GM21786 (cell line): ENCODE data around the gene CDC42EP4.
"Not testable (repeated sequence)": the region's sequence is repeated elsewhere in the genome, so short reads cannot be mapped to it uniquely, and the experiment has no call there.

Experiments
- ATAC-seq: cut with Tn5 transposase; IDR thresholded peaks from one replicate; pipeline ENCODE4 v1.9.1; 2021; ENCODE audit not compliant: unreplicated experiment

CDC42EP4 gene

DNA sequence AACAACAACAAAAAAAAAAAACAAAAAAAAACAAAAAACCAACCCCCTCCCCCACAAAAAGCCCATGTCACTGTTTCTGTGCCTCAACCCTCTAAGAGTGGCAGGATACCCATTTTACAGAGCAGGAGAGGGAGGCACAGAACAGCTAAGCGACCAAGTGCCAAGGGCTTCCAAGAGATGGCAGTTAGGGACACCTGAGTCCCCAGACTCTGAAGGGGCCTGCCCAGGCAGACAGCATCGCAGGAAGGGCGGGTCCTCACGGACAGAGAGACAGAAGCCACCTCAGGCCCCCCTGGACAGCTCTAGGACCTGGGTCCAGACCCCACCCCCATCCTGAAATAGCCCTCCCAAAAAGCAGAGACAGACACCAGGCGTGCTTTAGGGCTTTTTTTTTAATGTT, 28.6 kb downstream of the CDC42EP4 start:
- ATAC-seq: no peak

GRCh38 chr17:73282629-73283028, 29.2 kb downstream of the CDC42EP4 start:
- no peak for ATAC-seq

- peak; percentile 93 for ATAC-seq
Measured at GRCh38 chr17:73281928-73282327, 29.9 kb downstream of the CDC42EP4 start.

- no peak for ATAC-seq
Measured at GRCh38 chr17:73280191-73280590, 31.6 kb downstream of the CDC42EP4 start.

GRCh38 chr17:73279704-73280103, 32.1 kb downstream of the CDC42EP4 start:
- ATAC-seq: no peak

- no peak for ATAC-seq
Measured at GRCh38 chr17:73278465-73279453, 33.0 kb downstream of the CDC42EP4 start.

- ATAC-seq: no peak
Measured at GRCh38 chr17:73278049-73278464, 33.7 kb downstream of the CDC42EP4 start.

DNA sequence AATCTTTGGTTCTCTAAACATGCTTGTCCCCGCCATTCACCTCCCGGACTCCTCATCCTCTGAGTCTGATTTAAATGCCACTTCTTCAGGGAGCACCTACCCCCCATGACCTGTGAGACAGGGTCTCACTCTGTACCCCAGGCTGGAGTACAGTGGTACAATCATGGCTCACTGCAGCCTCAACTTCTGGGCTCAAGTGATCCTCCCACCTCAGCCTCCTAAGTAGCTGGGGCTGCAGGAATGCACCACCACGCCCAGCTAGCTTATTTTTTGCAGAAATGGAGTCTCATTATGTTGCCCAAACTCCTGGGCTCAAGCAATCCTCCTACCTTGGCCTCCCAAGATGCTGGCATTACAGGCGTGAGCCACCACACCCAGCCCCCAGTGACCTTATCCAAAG, 37.3 kb downstream of the CDC42EP4 start:
- ATAC-seq: no peak

DNA sequence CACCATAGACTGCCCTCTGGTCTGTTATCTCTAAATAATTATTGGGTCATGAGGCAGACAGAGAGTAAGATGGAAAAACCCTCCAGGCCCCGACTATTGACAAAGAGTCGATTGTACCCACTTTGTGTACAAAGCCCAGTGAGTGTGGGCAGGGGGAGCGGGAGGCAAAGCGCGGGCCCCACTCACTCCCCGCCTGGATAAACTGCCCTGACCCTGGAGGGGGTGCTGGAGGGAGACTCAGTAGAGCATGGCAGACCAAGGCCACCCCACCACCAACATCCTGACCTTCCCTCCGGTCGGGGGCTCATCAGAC, 38.9 kb downstream of the CDC42EP4 start:
- ATAC-seq: no peak

- ATAC-seq: peak; percentile 97
Measured at GRCh38 chr17:73271072-73271471, 40.7 kb downstream of the CDC42EP4 start.

GRCh38 chr17:73269791-73270190, 42.0 kb downstream of the CDC42EP4 start:
- ATAC-seq: no peak

DNA sequence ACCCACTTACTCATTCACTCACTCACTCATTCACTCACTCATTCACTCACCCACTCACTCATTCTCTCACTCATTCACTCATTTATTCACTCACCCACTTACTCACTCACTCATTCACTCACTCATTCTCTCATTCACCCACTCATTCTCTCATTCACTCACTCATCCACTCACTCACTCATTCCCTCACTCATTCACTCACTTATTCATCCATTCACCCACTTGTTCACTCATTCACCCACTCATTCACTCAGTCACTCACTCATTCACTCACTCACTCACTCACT, 42.5 kb downstream of the CDC42EP4 start:
- no peak for ATAC-seq

- ATAC-seq: no peak
Measured at GRCh38 chr17:73268582-73269328, 43.0 kb downstream of the CDC42EP4 start.

- no peak for ATAC-seq
Measured at GRCh38 chr17:73267648-73268537, 43.9 kb downstream of the CDC42EP4 start.

- ATAC-seq: no peak
Measured at GRCh38 chr17:73266796-73267195, 45.0 kb downstream of the CDC42EP4 start.

GRCh38 chr17:73265646-73266640, 45.9 kb downstream of the CDC42EP4 start:
- ATAC-seq: no peak

- ATAC-seq: not testable (repeated sequence)
Measured at GRCh38 chr17:73264448-73264847, 47.4 kb downstream of the CDC42EP4 start.

DNA sequence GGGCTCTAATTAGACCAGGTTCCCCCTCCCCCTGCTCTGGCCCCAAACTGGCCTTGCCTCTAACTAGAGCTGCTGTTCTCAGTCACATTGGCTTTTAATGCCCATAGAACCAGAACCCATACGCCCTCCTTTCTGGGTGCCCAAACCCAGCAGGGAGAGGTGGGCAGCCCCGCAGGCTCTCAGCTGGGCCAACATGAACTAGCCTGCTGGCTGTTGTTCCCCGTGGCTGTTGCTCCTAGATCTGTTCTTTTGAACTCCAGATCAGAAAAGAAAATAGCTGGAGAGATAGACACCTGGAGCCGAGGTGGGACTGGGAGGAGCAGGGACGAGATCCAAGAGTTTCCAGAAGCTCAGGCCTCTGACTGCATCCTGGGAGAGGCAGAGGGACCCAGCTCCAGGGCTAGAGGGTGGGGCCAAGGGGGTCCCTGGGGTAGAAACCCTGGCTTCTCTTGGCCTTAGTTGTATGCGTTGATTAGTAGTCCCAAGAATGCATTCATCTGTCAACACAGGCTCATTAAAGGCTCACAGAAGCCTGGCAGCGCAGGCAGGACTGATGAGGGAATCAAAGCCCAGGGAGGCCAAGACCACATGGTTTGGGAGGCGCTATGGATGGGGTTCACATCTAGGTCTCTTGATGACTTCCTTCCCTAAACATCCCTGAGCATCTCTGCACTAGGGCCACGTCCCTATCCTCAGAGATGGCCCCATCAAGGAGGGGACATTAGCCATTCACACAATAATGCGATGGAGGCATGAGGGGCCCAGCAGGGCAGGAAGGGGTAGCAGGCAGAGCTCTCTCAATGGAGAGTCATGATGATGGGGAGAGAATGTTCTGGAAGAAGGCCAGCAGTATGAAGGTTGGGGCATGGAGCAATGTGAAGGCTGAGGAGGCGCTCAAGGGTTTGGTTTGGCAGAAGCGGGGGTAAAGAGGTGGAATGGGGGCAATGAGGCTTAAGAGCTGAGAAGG, 48.8 kb downstream of the CDC42EP4 start:
- no peak for ATAC-seq
